HG03571 (cell line): ENCODE data around the gene VSTM5.

Experiments
- ATAC-seq: cut with Tn5 transposase; IDR thresholded peaks from one replicate; pipeline ENCODE4 v1.9.1; 2021; ENCODE audit not compliant: unreplicated experiment

The VSTM5 gene

GRCh38 chr11:93842461-93842860 lies 8.0 kb downstream of the VSTM5 start:
- no peak for ATAC-seq

DNA sequence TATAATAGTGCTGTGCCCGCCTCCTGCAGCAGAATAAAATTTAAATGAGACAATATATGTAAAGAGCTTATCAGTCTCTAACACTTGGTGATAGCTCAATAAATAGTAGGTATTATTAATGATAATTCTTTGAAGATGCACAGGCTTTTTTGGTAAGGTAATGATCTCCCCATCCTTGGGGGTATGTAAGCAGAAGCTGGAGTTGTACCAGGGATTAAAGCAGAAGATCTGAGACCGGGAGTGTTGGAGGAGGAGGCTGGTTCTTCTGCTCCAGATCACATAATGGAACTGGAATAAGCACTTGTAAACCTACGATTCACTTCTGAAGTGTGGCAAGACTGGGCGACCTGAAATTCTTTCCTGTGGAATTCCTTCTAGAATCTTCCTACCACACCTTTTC lies 8.4 kb downstream of the VSTM5 start:
- ATAC-seq, result no peak

DNA sequence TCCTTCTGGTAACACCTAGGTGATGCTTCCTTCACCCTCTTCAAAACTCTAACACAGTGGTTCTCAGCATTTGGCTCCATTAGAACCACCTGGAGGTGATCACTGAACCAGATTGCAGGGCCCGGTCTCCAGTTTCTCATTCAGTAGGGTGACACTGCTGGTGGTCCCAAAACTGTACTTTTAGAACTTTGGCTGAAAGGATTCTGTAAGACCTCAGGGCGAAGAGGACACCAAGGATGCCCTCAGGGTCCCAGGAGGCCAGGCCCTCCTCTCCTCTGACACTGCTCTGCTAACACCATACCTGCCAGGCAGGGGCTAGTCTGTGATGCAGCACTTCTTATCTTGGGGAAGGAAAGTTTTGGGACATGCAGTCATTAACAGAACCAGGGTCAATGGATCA lies 9.0 kb downstream of the VSTM5 start:
- ATAC-seq, result no peak

DNA sequence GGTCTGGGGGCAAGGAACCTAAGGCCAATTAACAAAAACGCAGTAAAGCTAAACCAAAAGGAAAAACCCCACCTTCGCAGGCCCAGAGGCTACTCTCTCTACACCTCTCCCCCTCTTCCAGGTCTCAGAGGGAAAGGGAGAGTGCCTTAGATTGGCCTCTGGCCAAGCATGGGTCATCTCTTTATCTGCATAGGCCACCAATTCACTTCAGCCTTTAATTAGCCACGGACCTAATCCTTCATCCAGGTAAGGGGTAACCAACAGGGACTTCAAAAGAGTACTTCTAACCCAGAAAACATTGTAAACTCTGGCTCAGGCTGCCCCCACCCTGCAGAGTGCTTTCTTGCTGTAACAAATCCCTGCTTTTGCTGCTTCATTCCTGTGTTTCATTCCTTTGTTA lies 9.4 kb downstream of the VSTM5 start:
- no peak for ATAC-seq

- ATAC-seq, result no peak
Measured at GRCh38 chr11:93840180-93840579, 10.2 kb downstream of the VSTM5 start.

DNA sequence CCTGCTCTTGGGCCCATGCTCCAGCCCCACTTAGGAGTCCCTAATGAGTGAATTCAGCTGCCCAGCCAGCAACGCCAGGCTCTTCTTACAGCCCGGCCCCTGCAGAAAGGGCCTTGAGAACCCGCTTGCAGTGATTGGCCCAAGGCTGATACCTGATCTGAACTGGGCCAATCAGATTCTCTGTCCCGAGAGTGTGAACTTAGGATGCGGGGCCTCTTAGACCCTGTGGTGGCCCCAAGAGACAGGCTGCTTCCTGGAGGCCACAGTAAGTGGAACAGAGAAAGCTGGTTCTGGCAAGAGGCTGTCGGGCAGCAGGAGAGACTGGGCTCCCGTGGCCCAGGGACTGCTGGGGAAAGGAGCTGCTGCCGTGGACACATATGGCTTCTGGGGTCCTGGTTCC lies 11.5 kb downstream of the VSTM5 start:
- no peak for ATAC-seq

DNA sequence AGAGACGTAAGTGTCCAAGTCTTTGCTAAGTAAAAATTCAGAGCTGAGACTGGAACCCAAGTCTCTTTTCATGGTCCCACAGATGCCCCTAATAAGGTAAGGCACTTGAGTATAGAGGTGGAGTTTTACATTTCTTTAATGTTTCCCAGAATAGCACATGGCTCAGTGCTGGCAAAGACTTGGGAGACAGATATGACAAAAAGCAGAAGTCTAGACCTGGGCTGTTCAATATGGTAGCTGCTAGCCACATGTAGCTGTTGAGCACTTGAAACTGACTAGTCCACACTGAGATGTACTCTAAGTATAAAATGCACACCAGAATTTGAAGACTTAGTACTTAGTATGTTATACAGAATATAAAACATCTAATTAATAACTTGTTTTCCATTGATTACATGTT lies 17.6 kb downstream of the VSTM5 start:
- no peak for ATAC-seq

- no peak for ATAC-seq
Measured at GRCh38 chr11:93831343-93832127, 18.9 kb downstream of the VSTM5 start.

GRCh38 chr11:93829598-93829997 lies 20.8 kb downstream of the VSTM5 start:
- ATAC-seq, result no peak

GRCh38 chr11:93827363-93827762 lies 23.1 kb downstream of the VSTM5 start:
- ATAC-seq, result no peak

GRCh38 chr11:93823210-93823609 lies 27.2 kb downstream of the VSTM5 start:
- ATAC-seq, result no peak

DNA sequence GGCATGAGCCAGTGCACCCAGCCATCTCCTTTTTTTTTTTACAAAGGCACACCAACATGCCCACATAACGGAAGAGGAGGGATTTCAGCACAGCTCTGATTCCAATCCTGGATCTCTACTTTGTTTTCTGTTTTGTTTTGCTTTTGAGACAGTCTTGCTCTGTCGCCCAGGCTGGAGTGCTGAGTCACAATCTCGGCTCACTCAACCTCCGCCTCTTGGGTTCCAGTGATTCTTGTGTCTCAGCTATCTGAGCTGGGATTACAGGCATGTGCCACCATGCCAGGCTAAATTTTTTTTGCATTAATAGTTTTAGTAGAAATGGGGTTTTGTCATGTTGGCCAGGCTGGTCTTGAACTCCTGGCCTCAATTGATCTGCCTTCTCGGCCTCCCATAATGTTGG lies 28.1 kb downstream of the VSTM5 start:
- no peak for ATAC-seq

- no peak for ATAC-seq
Measured at GRCh38 chr11:93821617-93822016, 28.8 kb downstream of the VSTM5 start.

GRCh38 chr11:93820847-93821246 lies 29.6 kb downstream of the VSTM5 start:
- ATAC-seq, result no peak

DNA sequence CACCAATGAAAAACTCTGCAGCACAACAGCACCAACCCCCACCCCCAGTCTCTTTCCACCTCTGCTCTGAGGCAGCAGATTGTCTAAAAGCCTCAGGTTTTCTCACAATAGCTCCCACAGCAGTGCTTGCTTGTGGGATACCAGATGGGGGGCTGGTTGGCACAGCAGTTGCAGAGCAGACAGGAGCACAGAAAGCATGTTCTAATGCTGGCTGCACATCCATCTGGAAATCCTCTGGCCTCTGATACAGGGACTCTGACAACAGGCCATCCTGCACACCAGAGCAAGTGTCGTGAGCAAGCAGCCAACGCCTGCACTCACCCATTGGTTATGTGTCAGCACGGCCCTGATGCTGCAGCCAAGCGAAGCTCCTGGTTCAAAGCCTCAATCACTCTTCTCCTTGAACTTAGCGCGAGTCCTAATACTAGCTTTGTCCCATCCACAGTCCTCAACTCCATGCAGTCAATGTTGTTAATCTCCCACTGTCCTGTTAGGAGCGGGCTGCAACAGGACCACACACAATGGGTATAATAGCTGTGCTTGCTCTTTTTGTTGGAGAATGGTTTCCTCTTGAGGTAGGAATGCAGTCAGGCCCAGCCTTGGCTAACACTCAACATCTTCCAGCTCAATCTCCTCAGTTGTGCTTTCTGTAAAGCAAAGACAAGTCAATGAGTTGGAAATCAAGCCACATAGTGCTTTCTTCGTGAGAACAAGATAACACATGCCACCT lies 30.3 kb downstream of the VSTM5 start:
- ATAC-seq, result no peak

DNA sequence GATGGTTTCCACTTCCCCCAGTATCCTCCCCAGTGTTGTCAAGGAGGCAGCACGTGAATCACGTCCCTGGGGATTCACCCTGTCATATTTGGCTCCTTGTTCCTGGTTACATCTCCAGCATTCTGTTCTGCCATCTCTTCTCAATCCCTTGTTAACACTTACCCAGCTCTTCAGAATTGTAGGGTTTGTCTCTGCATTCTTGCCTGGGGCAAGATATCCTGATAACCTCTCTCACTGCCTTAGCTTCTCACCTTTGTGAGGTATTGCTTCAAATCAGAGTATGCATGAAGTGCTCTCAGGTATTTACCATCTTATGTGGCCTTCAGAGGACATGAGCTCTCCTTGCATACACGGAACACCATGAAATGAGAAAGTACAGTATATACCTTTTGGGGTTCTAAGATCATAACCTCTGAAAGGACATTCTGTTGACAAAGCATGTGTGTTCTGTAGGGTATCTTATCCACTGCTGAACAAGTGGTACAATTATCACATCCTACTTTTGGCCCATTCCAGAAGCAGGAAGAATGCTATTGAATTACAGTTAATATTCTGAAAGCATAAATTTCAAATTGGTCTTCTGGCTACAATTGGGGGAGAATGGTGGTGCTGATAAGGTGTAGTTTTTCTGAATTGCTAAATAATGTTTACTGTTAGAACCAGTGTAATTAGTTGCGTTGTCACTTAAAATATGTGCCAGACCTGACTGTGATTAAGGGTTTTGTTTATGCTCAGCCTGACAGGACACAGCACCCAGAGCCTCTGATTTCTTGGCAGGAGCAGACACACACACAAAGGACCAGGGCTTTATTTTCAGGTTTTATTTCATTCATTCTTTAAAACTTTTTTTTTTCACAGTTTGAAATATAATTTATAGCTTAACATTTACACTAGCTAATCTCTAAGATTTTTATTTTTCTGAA lies 32.7 kb downstream of the VSTM5 start:
- ATAC-seq, result no peak

GRCh38 chr11:93814966-93815633 lies 35.3 kb downstream of the VSTM5 start:
- ATAC-seq, result no peak

DNA sequence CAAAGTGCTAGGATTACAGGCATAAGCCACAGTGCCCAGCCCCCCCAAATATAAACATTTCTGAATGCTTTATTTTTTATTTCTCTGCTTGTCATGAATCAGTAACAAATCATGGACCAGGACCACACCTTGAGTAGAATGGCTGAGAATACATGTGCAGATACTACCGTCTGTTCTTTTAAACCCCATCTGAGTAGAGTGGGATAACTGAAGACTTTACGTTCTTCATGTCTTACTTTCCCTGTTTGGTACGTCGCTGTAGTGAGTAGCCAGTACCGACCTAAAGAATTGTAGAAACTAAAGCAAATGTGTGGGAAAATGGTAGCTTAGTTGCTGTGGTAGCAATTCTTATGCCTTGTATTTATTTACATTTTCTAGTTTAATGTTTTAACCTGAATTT lies 36.4 kb downstream of the VSTM5 start:
- ATAC-seq, result no peak

DNA sequence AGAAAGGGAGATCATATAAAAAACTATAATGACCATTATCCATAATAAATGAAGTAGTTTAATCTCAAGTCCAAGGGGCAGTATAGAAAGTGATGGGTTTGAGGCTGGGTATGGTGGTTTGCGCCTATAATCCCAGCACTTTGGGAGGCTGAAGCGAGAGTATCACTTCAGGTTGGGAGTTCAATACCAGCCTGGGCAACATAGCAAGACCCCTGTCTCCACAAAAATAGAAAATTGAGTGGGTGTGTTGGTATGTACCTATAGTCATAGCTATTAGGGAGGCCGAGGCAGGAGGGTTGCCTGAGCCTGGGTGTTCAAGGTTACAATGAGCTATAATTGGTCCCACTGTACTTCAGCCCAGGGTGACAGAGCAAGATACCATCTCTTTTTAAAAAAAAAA lies 42.4 kb downstream of the VSTM5 start:
- ATAC-seq, result no peak

GRCh38 chr11:93804879-93805278 lies 45.5 kb downstream of the VSTM5 start:
- ATAC-seq, result no peak

DNA sequence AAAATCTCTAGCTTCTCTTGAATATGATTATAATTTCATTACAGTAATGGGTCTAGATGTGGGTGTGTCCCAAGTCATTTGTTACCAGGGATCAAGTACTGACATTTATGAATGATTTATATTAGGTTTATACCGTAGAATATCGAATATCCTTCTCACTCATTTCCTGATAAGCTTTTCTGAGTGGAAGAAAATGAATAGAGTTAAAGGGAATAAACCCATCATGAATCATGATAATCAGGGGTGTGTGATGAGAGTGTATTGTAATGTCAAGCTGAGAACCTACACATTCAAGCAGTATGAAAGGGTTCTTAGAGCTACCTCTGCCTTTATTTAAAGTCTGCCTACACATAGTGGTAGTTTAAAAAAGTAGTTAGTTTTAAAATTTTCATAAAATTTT lies 49.1 kb downstream of the VSTM5 start:
- no peak for ATAC-seq
